Smooth muscle cell (in vitro differentiated cells): ENCODE results near the gene CCSER2. TPM values are rescaled to one million over a fixed set of nuclear protein-coding genes. Genes with fewer than 3 reads are reported as not detected.

Experiments used
- DNase-seq: peaks from one replicate; lab custom pipeline; 2025; ENCODE audit not compliant: unreplicated experiment; lab: John Stamatoyannopoulos, UW
- H2AFZ ChIP-seq: fragments of 200-600 bp; sonication (generic); 2 replicates; pipeline ENCODE4 v1.6.0; 2016; ENCODE audit warnings: antibody characterized with exemption, low read depth, mild to moderate bottlenecking
- H3F3A ChIP-seq: fragments of 200-600 bp; sonication (generic); 2 replicates; pipeline ENCODE4 v1.6.0; 2017; ENCODE audit warnings: antibody characterized with exemption, low read depth
- H3K27ac ChIP-seq: fragments of 200-600 bp; sonication (generic); 2 replicates; pipeline ENCODE4 v1.5.1; 2016; ENCODE audit warnings: low read depth, mild to moderate bottlenecking
- H3K27me3 ChIP-seq: fragments of 200-600 bp; sonication (generic); 2 replicates; pipeline ENCODE4 v1.6.1; 2016; ENCODE audit warnings: low read depth, mild to moderate bottlenecking
- H3K36me3 ChIP-seq: fragments of 200-600 bp; sonication (generic); 2 replicates; pipeline ENCODE4 v1.5.1; 2016; ENCODE audit warnings: low read depth
- H3K4me1 ChIP-seq: fragments of 200-600 bp; sonication (generic); 2 replicates; pipeline ENCODE4 v1.5.1; 2016; ENCODE audit warnings: low read depth
- H3K4me2 ChIP-seq: fragments of 200-600 bp; sonication (generic); 2 replicates; pipeline ENCODE4 v1.6.0; 2016; ENCODE audit warnings: mild to moderate bottlenecking
- H3K4me3 ChIP-seq: fragments of 200-600 bp; sonication (generic); 2 replicates; pipeline ENCODE4 v1.5.1; 2016; ENCODE audit warnings: mild to moderate bottlenecking
- H3K79me2 ChIP-seq: fragments of 200-600 bp; sonication (generic); 2 replicates; pipeline ENCODE4 v1.6.0; 2016; ENCODE audit warnings: low read depth, mild to moderate bottlenecking
- H3K9ac ChIP-seq: fragments of 200-600 bp; sonication (generic); 2 replicates; pipeline ENCODE4 v1.6.0; 2016; ENCODE audit warnings: low read depth
- H3K9me3 ChIP-seq: fragments of 200-600 bp; sonication (generic); replicated peaks from 2 replicates; pipeline ENCODE4 v1.5.1; 2016; ENCODE audit warnings: low read depth
- H4K20me1 ChIP-seq: fragments of 200-600 bp; sonication (generic); 2 replicates; pipeline ENCODE4 v1.6.0; 2016; ENCODE audit warnings: low read depth
- WGBS: methylation state at CpG from one replicate; pipeline ENCODE4 v1.1.7; 2016; ENCODE audit warnings: low lambda C conversion rate; 5-methylcytosine and 5-hydroxymethylcytosine counted together
- polyA plus RNA-seq: library from polyadenylated mRNA; unstranded; fragments of >200 nt; fragmentation: Nextera tagmentation; extraction: Ambion mirVana; gene quantifications from 2 replicates; pipeline ENCODE4 v1.2.1, GENCODE V29; 2016
- total RNA-seq: library from RNA; depleted of rRNA; stranded (reverse); fragments of >200 nt; gene quantifications from 2 replicates; pipeline ENCODE4 v1.2.3, GENCODE V29; 2014
- TF ChIP-seq, protein P1 (sequence below): fragments of 200-600 bp; sonication (generic); IDR thresholded peaks from 2 replicates; pipeline ENCODE4 v1.5.1; 2017; ENCODE audit warnings: borderline replicate concordance, mild to moderate bottlenecking, antibody characterized with exemption; ENCODE audit not compliant: insufficient read depth, poor library complexity, severe bottlenecking

The CCSER2 gene
- total and polyA plus RNA-seq, 2 experiments from 2014 or later = 32.8 to 42.1 TPM

DNA sequence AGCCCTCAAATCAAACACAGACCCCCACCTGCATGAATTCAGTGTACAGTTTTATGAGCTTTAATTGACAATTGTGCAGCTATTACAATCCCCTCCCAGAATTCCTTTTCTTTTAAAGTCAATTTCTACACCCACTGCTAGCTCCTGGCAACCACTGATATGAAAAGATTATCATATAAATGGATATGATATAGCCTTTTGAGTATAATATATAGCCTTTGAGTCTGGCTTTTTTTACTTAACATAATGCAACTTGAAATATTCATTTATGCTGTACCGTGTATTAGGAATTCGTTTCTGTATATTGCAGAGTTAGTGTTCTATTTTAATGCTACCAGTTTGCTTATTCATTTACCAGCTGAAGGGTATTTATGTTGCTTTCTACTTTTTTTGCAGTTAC is 127.7 kb downstream of the CCSER2 start:
- H3K4me2 ChIP-seq = no peak overlapping the region
- 94% methylated on average over 2 of the region's 2 CpGs for WGBS
- no peaks in the 10 kb centered on the region for H3K9me3 ChIP-seq
- peaks cover 38% of the 10 kb centered on the region for H3K79me2 ChIP-seq
- H3K9ac ChIP-seq = no peak overlapping the region
- TF ChIP-seq, protein P1, sequence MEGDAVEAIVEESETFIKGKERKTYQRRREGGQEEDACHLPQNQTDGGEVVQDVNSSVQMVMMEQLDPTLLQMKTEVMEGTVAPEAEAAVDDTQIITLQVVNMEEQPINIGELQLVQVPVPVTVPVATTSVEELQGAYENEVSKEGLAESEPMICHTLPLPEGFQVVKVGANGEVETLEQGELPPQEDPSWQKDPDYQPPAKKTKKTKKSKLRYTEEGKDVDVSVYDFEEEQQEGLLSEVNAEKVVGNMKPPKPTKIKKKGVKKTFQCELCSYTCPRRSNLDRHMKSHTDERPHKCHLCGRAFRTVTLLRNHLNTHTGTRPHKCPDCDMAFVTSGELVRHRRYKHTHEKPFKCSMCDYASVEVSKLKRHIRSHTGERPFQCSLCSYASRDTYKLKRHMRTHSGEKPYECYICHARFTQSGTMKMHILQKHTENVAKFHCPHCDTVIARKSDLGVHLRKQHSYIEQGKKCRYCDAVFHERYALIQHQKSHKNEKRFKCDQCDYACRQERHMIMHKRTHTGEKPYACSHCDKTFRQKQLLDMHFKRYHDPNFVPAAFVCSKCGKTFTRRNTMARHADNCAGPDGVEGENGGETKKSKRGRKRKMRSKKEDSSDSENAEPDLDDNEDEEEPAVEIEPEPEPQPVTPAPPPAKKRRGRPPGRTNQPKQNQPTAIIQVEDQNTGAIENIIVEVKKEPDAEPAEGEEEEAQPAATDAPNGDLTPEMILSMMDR = no peak
- no peak overlapping the region for H2AFZ ChIP-seq
- no peaks in the 10 kb centered on the region for H3K27me3 ChIP-seq
- DNase-seq = no peak
- no peak overlapping the region for H3K4me3 ChIP-seq
- no peak overlapping the region for H3K27ac ChIP-seq
- no peaks in the 10 kb centered on the region for H3F3A ChIP-seq
- no peaks in the 10 kb centered on the region for H3K4me1 ChIP-seq
- H3K36me3 ChIP-seq = no peaks in the 10 kb centered on the region
- peaks cover 16% of the 10 kb centered on the region for H4K20me1 ChIP-seq

DNA sequence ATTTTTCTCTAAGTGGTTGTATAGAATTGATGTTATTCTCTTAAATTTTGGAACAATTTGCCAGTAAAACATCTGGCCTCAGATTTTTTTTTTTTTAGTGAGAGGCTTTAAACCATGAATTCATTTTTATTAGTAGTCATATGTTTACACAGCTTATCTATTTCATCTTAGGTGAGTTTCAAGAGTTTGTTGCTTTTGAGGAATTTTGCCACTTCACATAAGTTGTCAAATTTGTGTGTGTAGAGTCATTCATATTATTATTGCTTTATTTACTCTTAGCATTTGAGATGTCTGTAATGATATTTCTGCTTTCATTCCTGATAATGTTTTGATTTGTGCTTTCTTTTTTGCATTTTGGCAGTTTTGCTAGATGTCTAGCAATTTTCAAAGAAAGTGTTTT is 132.1 kb downstream of the CCSER2 start:
- TF ChIP-seq, protein P1 = no peak
- peaks cover 24% of the 10 kb centered on the region for H4K20me1 ChIP-seq
- H3F3A ChIP-seq = no peaks in the 10 kb centered on the region
- H3K4me2 ChIP-seq = no peak overlapping the region
- peaks cover 34% of the 10 kb centered on the region for H3K79me2 ChIP-seq
- no peaks in the 10 kb centered on the region for H3K4me1 ChIP-seq
- H2AFZ ChIP-seq = no peak overlapping the region
- H3K9ac ChIP-seq = no peak overlapping the region
- no peaks in the 10 kb centered on the region for H3K36me3 ChIP-seq
- no peak overlapping the region for H3K27ac ChIP-seq
- H3K27me3 ChIP-seq = no peaks in the 10 kb centered on the region
- no peak overlapping the region for H3K4me3 ChIP-seq
- DNase-seq = no peak
- H3K9me3 ChIP-seq = no peaks in the 10 kb centered on the region

DNA sequence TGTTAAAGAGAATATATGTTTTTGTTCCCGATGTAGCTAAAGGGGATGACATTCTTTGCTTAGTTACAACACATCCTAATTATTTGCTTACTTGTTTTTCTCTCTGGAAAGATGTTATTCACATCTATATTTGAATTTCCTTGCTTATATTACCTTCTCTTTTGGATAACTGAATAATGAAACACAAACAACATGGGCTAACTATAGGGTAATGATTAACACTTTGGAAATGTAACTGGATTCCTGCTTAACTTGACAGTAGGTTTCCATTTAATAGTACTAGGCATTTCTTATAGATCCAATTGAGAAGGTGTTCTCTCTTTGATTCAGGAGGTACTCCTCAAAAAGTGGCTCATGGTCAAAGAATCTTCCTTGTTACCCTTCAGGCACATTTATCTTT is 141.1 kb downstream of the CCSER2 start:
- 82% methylated on average over 1 of the region's 1 CpG for whole genome bisulfite sequencing
- H3F3A ChIP-seq = no peaks in the 10 kb centered on the region
- H3K4me2 ChIP-seq = no peak overlapping the region
- H4K20me1 ChIP-seq = no peaks in the 10 kb centered on the region
- TF ChIP-seq, protein P1 = no peak
- peaks cover 13% of the 10 kb centered on the region for H3K36me3 ChIP-seq
- H3K27me3 ChIP-seq = no peaks in the 10 kb centered on the region
- H3K9ac ChIP-seq = no peak overlapping the region
- DNase-seq = no peak
- H3K4me3 ChIP-seq = no peak overlapping the region
- peaks cover 2% of the 10 kb centered on the region for H3K4me1 ChIP-seq
- H3K27ac ChIP-seq = peak overlapping the region; percentile 2
- H3K79me2 ChIP-seq = no peaks in the 10 kb centered on the region
- H2AFZ ChIP-seq = no peak overlapping the region
- H3K9me3 ChIP-seq = no peaks in the 10 kb centered on the region

DNA sequence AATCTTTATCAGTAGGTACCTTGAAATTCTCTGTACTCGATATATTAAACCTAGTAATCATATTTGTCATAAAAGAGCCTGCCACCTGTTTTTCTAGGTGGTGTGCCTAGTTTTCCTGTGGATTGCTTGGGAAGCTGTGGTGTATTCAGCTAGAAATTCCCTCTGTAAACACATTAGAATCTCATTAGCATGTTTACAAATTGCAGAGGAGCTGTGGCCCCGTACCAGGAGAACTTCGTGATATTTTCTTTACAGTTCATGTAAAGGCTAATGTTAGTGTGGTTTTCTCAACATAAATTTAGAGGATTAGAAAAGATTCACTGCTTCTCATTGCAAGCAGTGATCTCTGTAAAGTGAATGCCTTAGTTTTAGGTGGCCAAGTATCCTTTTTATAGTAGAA is 144.7 kb downstream of the CCSER2 start:
- TF ChIP-seq, protein P1 = no peak
- no peak overlapping the region for H3K9ac ChIP-seq
- H4K20me1 ChIP-seq = no peaks in the 10 kb centered on the region
- peaks cover 2% of the 10 kb centered on the region for H3K4me1 ChIP-seq
- 96% methylated on average over 3 of the region's 3 CpGs for WGBS
- no peak overlapping the region for H2AFZ ChIP-seq
- no peaks in the 10 kb centered on the region for H3F3A ChIP-seq
- no peak overlapping the region for H3K4me3 ChIP-seq
- H3K4me2 ChIP-seq = no peak overlapping the region
- no peaks in the 10 kb centered on the region for H3K9me3 ChIP-seq
- no peak overlapping the region for H3K27ac ChIP-seq
- no peak for DNase-seq
- peaks cover 10% of the 10 kb centered on the region for H3K36me3 ChIP-seq
- H3K27me3 ChIP-seq = no peaks in the 10 kb centered on the region
- no peaks in the 10 kb centered on the region for H3K79me2 ChIP-seq
